ENCODE measurements around the gene SLC50A1.

DNA sequence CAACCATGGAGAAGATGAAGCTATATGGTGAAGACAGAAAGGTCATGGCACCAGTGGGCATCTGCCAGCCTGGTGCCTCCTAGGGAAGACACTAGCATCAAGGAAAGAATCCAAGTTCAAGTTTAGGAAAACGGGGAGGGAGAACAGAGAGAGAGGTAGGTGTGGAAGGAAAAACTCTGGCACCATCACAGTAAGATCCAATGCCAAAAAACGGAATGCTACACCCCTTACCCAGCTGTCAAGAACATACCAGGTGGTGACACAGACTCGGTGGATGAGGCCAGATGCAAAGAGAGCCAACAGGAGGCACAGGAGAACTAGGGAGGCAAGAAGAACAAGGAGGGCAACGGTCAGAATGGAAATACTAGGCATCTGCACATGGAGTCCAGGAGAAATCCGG lies 33.9 kb downstream of the SLC50A1 start:
- TF ChIP-seq, protein P1, sequence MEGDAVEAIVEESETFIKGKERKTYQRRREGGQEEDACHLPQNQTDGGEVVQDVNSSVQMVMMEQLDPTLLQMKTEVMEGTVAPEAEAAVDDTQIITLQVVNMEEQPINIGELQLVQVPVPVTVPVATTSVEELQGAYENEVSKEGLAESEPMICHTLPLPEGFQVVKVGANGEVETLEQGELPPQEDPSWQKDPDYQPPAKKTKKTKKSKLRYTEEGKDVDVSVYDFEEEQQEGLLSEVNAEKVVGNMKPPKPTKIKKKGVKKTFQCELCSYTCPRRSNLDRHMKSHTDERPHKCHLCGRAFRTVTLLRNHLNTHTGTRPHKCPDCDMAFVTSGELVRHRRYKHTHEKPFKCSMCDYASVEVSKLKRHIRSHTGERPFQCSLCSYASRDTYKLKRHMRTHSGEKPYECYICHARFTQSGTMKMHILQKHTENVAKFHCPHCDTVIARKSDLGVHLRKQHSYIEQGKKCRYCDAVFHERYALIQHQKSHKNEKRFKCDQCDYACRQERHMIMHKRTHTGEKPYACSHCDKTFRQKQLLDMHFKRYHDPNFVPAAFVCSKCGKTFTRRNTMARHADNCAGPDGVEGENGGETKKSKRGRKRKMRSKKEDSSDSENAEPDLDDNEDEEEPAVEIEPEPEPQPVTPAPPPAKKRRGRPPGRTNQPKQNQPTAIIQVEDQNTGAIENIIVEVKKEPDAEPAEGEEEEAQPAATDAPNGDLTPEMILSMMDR (IDR thresholded peaks at IDR 0.05; ENCODE audit: low read depth, low read length, missing input control) = no peak
- TF ChIP-seq TAF1 (conservative IDR thresholded peaks at IDR 0.05) = no peak
- TF ChIP-seq, protein P2, sequence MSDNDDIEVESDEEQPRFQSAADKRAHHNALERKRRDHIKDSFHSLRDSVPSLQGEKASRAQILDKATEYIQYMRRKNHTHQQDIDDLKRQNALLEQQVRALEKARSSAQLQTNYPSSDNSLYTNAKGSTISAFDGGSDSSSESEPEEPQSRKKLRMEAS (IDR thresholded peaks at IDR 0.05) = no peak
- no peak for TF ChIP-seq GABPA (IDR thresholded peaks at IDR 0.05 in 1 of 2, conservative IDR thresholded peaks at IDR 0.05 in 1 of 2)
- TF ChIP-seq, protein P3, sequence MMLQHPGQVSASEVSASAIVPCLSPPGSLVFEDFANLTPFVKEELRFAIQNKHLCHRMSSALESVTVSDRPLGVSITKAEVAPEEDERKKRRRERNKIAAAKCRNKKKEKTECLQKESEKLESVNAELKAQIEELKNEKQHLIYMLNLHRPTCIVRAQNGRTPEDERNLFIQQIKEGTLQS (IDR thresholded peaks at IDR 0.05) = no peak

Measured in liver (tissue), 3 donors.